ENCODE data around the gene LRRC47. TPM values are rescaled to one million over a fixed set of nuclear protein-coding genes. Genes with fewer than 3 reads are reported as not detected.

Gene LRRC47
- total RNA-seq, 4 donors from 2014 or later: 19.0 to 44.7 (median 37.4) TPM

- H3K27ac ChIP-seq: no peak overlapping the region
- H3K4me3 ChIP-seq: no peak overlapping the region
- intact Hi-C loops (cut with DNase I; ENCODE audit: low total_unique reads): no loop called here
- no peaks in the 10 kb centered on the region for H3K27me3 ChIP-seq
- peaks cover 4 to 10% of the 10 kb centered on the region in 2 donors for H3K4me1 ChIP-seq
- TF ChIP-seq CTCF (IDR thresholded peaks at IDR 0.05): no peak
- no peak for TF ChIP-seq POLR2A (IDR thresholded peaks at IDR 0.05)
- no peak for DNase-seq
- H3K9me3 ChIP-seq: no peaks in the 10 kb centered on the region
- H3K36me3 ChIP-seq: no peaks in the 10 kb centered on the region
These were observed 51.7 kb downstream of the LRRC47 start for GRCh38 chr1:3744646-3745045.

GRCh38 chr1:3743826-3744225, 52.5 kb downstream of the LRRC47 start:
- Histone ChIP-seq H3K36me3 (no peaks in the 10 kb centered on the region), H3K9me3 (no peaks in the 10 kb centered on the region), H3K4me1 (peaks cover 4 to 10% of the 10 kb centered on the region in 2 donors), H3K4me3 (no peak overlapping the region), H3K27ac (no peak overlapping the region), H3K27me3 (no peaks in the 10 kb centered on the region)
- DNase-seq: no peak
- TF ChIP-seq POLR2A (IDR thresholded peaks at IDR 0.05) (no peak), CTCF (IDR thresholded peaks at IDR 0.05) (no peak)
- intact Hi-C loops (cut with DNase I; ENCODE audit: low total_unique reads): no loop called here

- no peak overlapping the region for H3K4me3 ChIP-seq
- DNase-seq: no peak
- TF ChIP-seq CTCF (IDR thresholded peaks at IDR 0.05): no peak
- TF ChIP-seq POLR2A (IDR thresholded peaks at IDR 0.05): no peak
- H3K4me1 ChIP-seq: peaks cover 4 to 10% of the 10 kb centered on the region in 2 donors
- no peaks in the 10 kb centered on the region for H3K9me3 ChIP-seq
- intact Hi-C loops (cut with DNase I; ENCODE audit: low total_unique reads): no loop called here
- no peaks in the 10 kb centered on the region for H3K36me3 ChIP-seq
- H3K27me3 ChIP-seq: no peaks in the 10 kb centered on the region
- H3K27ac ChIP-seq: no peak overlapping the region
These were observed 52.9 kb downstream of the LRRC47 start for GRCh38 chr1:3743421-3743820.

- Histone ChIP-seq H3K27me3 (no peaks in the 10 kb centered on the region), H3K4me3 (no peak overlapping the region), H3K9me3 (no peaks in the 10 kb centered on the region), H3K4me1 (peaks cover 0 to 5% of the 10 kb centered on the region in 2 donors), H3K36me3 (no peaks in the 10 kb centered on the region), H3K27ac (no peak overlapping the region)
- TF ChIP-seq CTCF (IDR thresholded peaks at IDR 0.05): no peak
- TF ChIP-seq POLR2A (IDR thresholded peaks at IDR 0.05): no peak
- intact Hi-C loops (cut with DNase I; ENCODE audit: low total_unique reads): no loop called here
- no peak for DNase-seq
These were observed 53.6 kb downstream of the LRRC47 start for GRCh38 chr1:3742439-3743298.

GRCh38 chr1:3741566-3742438, 54.5 kb downstream of the LRRC47 start:
- intact Hi-C loops (cut with DNase I; ENCODE audit: low total_unique reads): no loop called here
- Histone ChIP-seq H3K9me3 (no peaks in the 10 kb centered on the region), H3K27me3 (no peaks in the 10 kb centered on the region), H3K4me1 (peaks cover 0 to 5% of the 10 kb centered on the region in 2 donors), H3K36me3 (no peaks in the 10 kb centered on the region), H3K4me3 (no peak overlapping the region), H3K27ac (no peak overlapping the region)
- TF ChIP-seq POLR2A (IDR thresholded peaks at IDR 0.05) (no peak), CTCF (IDR thresholded peaks at IDR 0.05) (no peak)
- no peak for DNase-seq

All from uterus (tissue), 4 donors.